HG02973 (cell line): ENCODE results near the gene IER5L.
"Not testable (repeated sequence)": the region's sequence is repeated elsewhere in the genome, so short reads cannot be mapped to it uniquely, and the experiment has no call there.

Source experiments
- ATAC-seq: cut with Tn5 transposase; IDR thresholded peaks from one replicate; pipeline ENCODE4 v1.9.1; 2021; ENCODE audit warnings: moderate library complexity; ENCODE audit not compliant: unreplicated experiment

The IER5L gene

GRCh38 chr9:129140397-129141065, 37.5 kb downstream of the IER5L start:
- ATAC-seq = peak; percentile 13

- peak; percentile 59 for ATAC-seq
These were observed 38.1 kb downstream of the IER5L start for GRCh38 chr9:129139993-129140396.

GRCh38 chr9:129139233-129139992, 38.6 kb downstream of the IER5L start:
- ATAC-seq = peak; percentile 28

- ATAC-seq = no peak
These were observed 39.4 kb downstream of the IER5L start for GRCh38 chr9:129138476-129139232.

GRCh38 chr9:129138144-129138462, 40.0 kb downstream of the IER5L start:
- no peak for ATAC-seq

GRCh38 chr9:129137292-129138143, 40.5 kb downstream of the IER5L start:
- ATAC-seq = no peak

DNA sequence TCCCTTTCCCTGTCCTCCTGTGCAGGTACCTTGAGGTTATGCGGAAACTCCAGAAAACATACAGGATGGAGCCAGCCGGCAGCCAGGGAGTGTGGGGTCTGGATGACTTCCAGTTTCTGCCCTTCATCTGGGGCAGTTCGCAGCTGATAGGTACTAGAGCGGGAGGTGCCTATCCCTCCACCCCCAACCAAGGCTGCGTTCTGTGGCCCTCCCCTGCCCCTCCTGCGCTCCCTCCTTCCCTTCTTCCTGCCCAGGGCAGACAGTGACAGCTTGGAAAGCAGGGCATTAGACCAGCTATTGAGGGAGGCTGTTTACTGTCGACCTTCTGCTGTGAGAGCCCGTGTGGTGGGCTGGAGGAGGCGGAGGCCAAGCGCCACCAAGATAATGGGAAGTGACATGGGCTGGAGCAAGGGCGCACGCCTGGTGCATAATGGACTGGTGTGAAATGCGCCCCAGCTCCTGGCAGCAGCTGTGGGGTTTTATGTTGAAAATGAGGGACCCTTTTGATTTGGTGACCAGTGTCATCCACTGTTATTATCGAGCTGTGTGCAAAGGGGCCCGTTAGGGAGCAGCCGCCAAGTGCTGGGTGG, 41.5 kb downstream of the IER5L start:
- no peak for ATAC-seq

DNA sequence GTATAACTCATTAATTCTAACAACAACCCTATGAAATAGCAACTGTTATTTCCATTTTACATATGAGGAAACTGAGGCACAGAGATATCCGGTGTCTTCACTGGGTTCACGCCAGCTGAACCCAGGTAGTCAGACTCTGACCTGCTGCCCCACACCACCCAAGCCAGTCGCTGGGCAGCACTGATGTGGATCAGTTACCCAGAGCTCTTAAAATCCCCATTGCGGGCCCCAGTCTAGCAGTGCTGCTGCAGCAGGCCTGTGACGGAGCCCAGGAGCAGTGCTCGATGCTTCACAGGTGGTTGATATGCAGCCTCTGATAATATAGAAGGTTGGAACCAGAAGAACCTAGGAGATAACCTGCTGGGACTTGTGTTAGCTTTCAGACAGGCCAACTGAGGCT, 42.6 kb downstream of the IER5L start:
- ATAC-seq = no peak

DNA sequence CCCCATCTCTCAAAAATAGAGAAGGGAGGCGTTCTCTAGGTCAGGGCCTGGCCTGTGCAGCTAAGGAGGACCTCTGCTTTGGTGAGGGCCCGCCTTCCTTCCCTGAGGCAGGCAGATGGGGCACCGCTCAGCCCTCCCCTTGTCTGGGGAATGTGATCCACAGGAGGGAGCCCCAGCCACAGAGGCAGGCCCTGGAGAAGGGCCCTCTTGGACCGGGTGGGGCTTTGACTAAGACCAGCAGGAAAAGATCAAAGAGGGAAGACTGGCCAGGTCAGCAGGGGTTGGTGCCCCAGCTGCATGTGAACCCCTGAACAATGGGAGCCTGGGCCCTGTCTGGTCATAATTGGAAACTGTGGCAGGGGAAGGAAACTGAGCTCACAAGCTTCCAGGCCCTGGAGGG, 45.0 kb downstream of the IER5L start:
- no peak for ATAC-seq

DNA sequence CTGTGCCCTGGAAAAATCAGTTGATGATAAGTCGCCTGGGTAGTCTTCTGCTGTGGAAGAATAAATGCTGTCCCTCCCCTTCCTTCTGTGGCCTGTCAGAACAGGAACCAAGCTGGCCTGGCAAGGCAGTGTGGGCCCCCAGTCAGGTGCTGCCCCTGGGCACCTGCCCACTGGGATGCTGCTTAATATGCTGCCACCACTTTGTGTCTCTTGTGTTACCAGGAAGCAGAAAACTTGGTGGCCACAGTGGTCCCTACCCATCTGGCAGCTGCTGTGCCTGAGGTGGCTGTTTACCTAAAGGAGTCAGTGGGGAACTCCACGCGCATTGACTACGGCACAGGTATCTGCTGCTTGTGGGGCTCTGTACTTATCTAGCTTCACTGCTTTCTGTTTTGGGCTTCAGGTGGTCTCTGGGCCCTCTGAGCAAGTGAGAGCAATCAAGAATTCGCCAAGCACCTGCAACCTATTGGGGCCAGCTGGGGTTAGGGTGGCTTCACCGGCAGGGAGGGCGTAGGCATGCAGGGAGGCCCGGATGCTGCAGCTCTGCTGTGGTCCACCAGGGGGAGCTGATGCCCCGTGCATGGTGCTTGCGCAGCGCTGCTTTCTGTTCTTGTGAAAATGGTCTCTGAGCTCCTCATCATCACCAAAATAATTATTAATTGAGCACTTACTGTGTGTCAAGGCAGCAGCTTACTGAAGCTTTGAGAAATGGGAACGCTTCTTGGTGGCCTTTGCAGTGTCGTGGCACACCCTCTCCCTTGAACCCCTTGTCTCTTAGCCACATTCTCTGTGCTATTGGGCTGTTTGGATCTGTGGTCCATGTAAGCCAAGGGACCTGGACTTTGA, 46.5 kb downstream of the IER5L start:
- no peak for ATAC-seq

GRCh38 chr9:129130791-129131190, 47.3 kb downstream of the IER5L start:
- ATAC-seq = no peak

DNA sequence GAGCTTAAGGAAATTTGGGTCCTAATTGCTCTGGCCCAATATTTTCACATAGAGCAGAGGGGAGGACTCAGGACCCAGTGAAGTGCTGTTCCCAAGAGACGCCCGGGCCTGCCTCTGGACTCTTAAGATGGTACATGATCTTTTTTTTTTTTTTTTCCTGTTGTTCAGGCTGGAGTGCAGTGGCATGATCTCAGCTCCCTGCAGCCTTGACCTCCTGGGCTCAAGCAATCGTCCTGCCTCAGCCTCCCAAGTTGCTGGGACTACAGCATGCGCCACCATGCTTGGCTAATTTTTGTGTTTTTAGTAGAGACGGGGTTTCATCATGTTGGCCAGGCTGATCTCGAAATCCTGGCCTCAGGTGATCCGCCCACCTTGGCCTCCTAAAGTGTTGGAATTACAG, 47.8 kb downstream of the IER5L start:
- not testable (repeated sequence) for ATAC-seq

- ATAC-seq = no peak
These were observed 49.4 kb downstream of the IER5L start for GRCh38 chr9:129128689-129129088.

- ATAC-seq = no peak
These were observed 51.1 kb downstream of the IER5L start for GRCh38 chr9:129126749-129127618.
